Mesenchymal stem cell (in vitro differentiated cells and primary cell): ENCODE data around the gene DENND1B.

Experiments used
- DNase-seq: peaks from one replicate; pipeline ENCODE4 v3.0.0-alpha.2; 2013
- H2AFZ ChIP-seq: one replicate; pipeline ENCODE4 v1.6.1; 2013; ENCODE audit warnings: low read depth, mild to moderate bottlenecking, control low read depth, inconsistent platforms, low read length, moderate library complexity
- H2AK5ac ChIP-seq: 2 replicates; pipeline ENCODE4 v1.6.1; 2013; ENCODE audit warnings: low read length, moderate library complexity, mild to moderate bottlenecking, inconsistent platforms; ENCODE audit not compliant: severe bottlenecking
- H2BK120ac ChIP-seq: one replicate; pipeline ENCODE4 v1.6.1; 2013; ENCODE audit warnings: low read depth, mild to moderate bottlenecking, inconsistent platforms, low read length, moderate library complexity
- H2BK12ac ChIP-seq, 2 experiments: one replicate each; pipeline ENCODE4 v1.6.1; 2013; ENCODE audit warnings: inconsistent platforms in 2 of 2, low read length in 2 of 2, mild to moderate bottlenecking in 2 of 2, moderate library complexity in 2 of 2, control low read depth in 1 of 2
- H2BK15ac ChIP-seq: one replicate; pipeline ENCODE4 v1.6.1; 2013; ENCODE audit warnings: mild to moderate bottlenecking, low read depth, inconsistent platforms; ENCODE audit not compliant: poor library complexity, severe bottlenecking
- H2BK5ac ChIP-seq: 2 replicates; pipeline ENCODE4 v1.6.1; 2013; ENCODE audit warnings: low read depth, mild to moderate bottlenecking, low read length, control low read depth, inconsistent platforms; ENCODE audit not compliant: poor library complexity, severe bottlenecking
- H3K14ac ChIP-seq, 2 experiments: one replicate each; pipeline ENCODE4 v1.6.1; 2013; ENCODE audit warnings: inconsistent platforms in 2 of 2, low read length in 2 of 2, control low read depth in 1 of 2, mild to moderate bottlenecking in 1 of 2, moderate library complexity in 1 of 2
- H3K18ac ChIP-seq, 2 experiments: one replicate each; pipeline ENCODE4 v1.6.1; 2013; ENCODE audit warnings: inconsistent platforms in 2 of 2, low read length in 2 of 2, control low read depth in 1 of 2, low read depth in 1 of 2, mild to moderate bottlenecking in 1 of 2
- H3K23ac ChIP-seq, 2 experiments: one replicate each; pipeline ENCODE4 v1.6.1; 2013; ENCODE audit warnings: inconsistent platforms in 2 of 2, low read length in 2 of 2, mild to moderate bottlenecking in 2 of 2, moderate library complexity in 2 of 2, control low read depth in 1 of 2
- H3K27ac ChIP-seq: 2 replicates; pipeline ENCODE4 v1.5.1; 2013; ENCODE audit warnings: mild to moderate bottlenecking, moderate library complexity, low read length, control low read depth, inconsistent platforms; ENCODE audit not compliant: poor library complexity, severe bottlenecking
- H3K27me3 ChIP-seq, 2 experiments: 2 replicates each; pipeline versions ENCODE4 v1.6.1 to v1.7.0; 2013; ENCODE audit warnings: low read length in 2 of 2, mild to moderate bottlenecking in 2 of 2, moderate library complexity in 2 of 2, control low read depth in 1 of 2, inconsistent platforms in 1 of 2; ENCODE audit not compliant: control insufficient read depth in 1 of 2, insufficient read depth in 1 of 2
- H3K36me3 ChIP-seq, 2 experiments: 2 replicates each; pipeline versions ENCODE4 v1.6.1 to v1.7.0; 2013; ENCODE audit warnings: low read length in 2 of 2, control low read depth in 1 of 2, inconsistent platforms in 1 of 2, low read depth in 1 of 2, mild to moderate bottlenecking in 1 of 2; ENCODE audit not compliant: insufficient read depth in 2 of 2, control insufficient read depth in 1 of 2
- H3K4ac ChIP-seq, 2 experiments: one replicate each; pipeline ENCODE4 v1.6.1; 2013; ENCODE audit warnings: inconsistent platforms in 2 of 2, low read length in 2 of 2, mild to moderate bottlenecking in 2 of 2, moderate library complexity in 2 of 2, control low read depth in 1 of 2, low read depth in 1 of 2
- H3K4me1 ChIP-seq: 2 replicates; pipeline ENCODE4 v1.6.1; 2013; ENCODE audit warnings: low read depth, low read length, control low read depth; ENCODE audit not compliant: control insufficient read depth, insufficient read depth
- H3K4me2 ChIP-seq: 2 replicates; pipeline ENCODE4 v1.6.1; 2013; ENCODE audit warnings: low read length, mild to moderate bottlenecking, inconsistent platforms; ENCODE audit not compliant: poor library complexity, severe bottlenecking
- H3K4me3 ChIP-seq, 2 experiments: 2 replicates each; pipeline versions ENCODE4 v1.5.1 to v1.7.0; 2013; ENCODE audit warnings: low read length in 2 of 2, mild to moderate bottlenecking in 2 of 2, control low read depth in 1 of 2, low read depth in 1 of 2; ENCODE audit not compliant: insufficient read depth in 1 of 2
- H3K79me1 ChIP-seq: replicated peaks from 2 replicates; pipeline ENCODE4 v1.6.1; 2013; ENCODE audit warnings: mild to moderate bottlenecking, control low read depth, low read length, inconsistent platforms; ENCODE audit not compliant: poor library complexity, severe bottlenecking
- H3K9ac ChIP-seq: 2 replicates; pipeline ENCODE4 v1.7.0; 2013; ENCODE audit warnings: mild to moderate bottlenecking, low read length, moderate library complexity
- H3K9me3 ChIP-seq: 2 replicates; pipeline ENCODE4 v1.7.0; 2013; ENCODE audit warnings: mild to moderate bottlenecking, low read length; ENCODE audit not compliant: control insufficient read depth
- H4K8ac ChIP-seq: one replicate; pipeline ENCODE4 v1.6.1; 2013; ENCODE audit warnings: inconsistent platforms, mild to moderate bottlenecking, low read length, moderate library complexity
- H4K91ac ChIP-seq: one replicate; pipeline ENCODE4 v1.6.1; 2013; ENCODE audit warnings: mild to moderate bottlenecking, low read length, inconsistent platforms
- WGBS: methylation state at CpG from one replicate; pipeline ENCODE4 v1.1.7; 2013; ENCODE audit warnings: mixed read lengths; 5-methylcytosine and 5-hydroxymethylcytosine counted together

The DENND1B gene

DNA sequence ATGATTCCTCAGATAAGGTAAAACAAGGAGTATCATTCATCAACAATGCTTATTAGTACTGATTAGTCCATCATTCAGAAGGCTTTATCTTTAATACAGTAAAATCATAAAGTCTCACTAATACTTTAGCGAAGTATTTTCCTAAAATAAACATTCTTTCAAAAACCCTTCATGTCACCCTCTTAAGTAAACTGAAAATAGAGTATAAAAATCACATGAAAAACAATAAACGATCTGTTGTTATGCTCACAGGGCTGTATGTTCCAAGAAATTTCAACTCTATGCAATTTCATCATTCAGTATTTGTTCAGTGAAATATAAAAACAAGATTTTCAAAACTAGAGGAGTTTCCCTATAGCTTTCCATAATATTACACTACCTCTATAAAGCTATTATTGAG lies 102.0 kb downstream of the DENND1B start:
- Histone ChIP-seq H2AFZ (no peak overlapping the region), H3K4ac (no peak overlapping the region), H3K9ac (no peak overlapping the region), H2BK120ac (no peak overlapping the region), H4K8ac (no peak overlapping the region), H3K27me3 (no peaks in the 10 kb centered on the region), H3K79me1 (peaks cover 4% of the 10 kb centered on the region), H2BK12ac (no peak overlapping the region), H3K23ac (no peak overlapping the region), H3K27ac (no peak overlapping the region), H2BK5ac (no peak overlapping the region), H3K4me1 (no peaks in the 10 kb centered on the region), H4K91ac (no peak overlapping the region), H3K4me3 (no peak overlapping the region), H3K18ac (no peak overlapping the region), H2BK15ac (no peak overlapping the region), H3K14ac (no peak overlapping the region), H3K36me3 (no peaks in the 10 kb centered on the region), H3K4me2 (no peak overlapping the region), H3K9me3 (no peaks in the 10 kb centered on the region), H2AK5ac (no peak overlapping the region)
- no peak for DNase-seq
- WGBS = 100% methylated on average over 1 of the region's 2 CpGs

DNA sequence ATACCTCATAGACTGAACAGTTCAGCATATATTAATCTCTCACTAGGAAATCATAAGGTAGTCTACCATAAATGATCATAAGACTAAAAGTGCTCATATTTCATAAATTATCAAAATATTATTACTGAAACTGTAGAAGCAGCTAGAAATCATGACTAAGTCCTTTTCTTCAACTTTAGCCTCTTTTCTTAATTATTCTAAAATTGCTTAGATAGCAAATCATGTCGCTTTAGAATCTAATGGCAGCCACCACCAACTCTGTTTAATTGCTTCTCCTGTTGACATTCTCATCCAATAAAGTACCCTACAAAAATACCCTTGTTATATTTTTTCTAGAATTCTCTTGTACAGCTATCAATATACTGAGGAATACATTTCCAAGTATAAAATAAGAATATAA lies 102.9 kb downstream of the DENND1B start:
- Histone ChIP-seq H2BK120ac (no peak overlapping the region), H3K4me1 (no peaks in the 10 kb centered on the region), H3K4ac (no peak overlapping the region), H3K14ac (no peak overlapping the region), H3K4me2 (no peak overlapping the region), H3K9me3 (no peaks in the 10 kb centered on the region), H2AFZ (no peak overlapping the region), H3K36me3 (no peaks in the 10 kb centered on the region), H3K23ac (no peak overlapping the region), H2BK5ac (no peak overlapping the region), H3K9ac (no peak overlapping the region), H4K8ac (no peak overlapping the region), H2BK12ac (no peak overlapping the region), H3K79me1 (peaks cover 4% of the 10 kb centered on the region), H3K27me3 (no peaks in the 10 kb centered on the region), H2BK15ac (no peak overlapping the region), H3K4me3 (no peak overlapping the region), H3K27ac (no peak overlapping the region), H3K18ac (no peak overlapping the region), H4K91ac (no peak overlapping the region), H2AK5ac (no peak overlapping the region)
- no peak for DNase-seq
- WGBS = 100% methylated on average over 1 of the region's 1 CpG

DNA sequence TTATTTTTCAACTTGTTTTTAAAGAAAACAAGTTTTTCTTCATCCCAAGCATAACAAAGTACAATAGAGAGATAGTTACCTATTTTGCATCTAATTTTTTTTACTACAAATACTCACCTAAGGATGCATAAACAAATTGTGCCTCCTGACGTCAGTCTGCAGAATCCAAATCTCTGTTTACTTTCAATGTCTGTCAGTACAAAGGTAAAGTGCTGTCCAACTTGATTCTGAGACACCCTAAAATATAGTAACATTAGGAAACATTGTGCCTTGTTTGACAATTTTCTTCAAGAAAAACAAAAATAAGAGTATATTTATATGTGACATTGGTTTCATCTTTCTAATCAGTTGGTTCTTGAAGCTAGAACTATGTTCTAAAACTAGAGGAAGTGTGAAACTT lies 103.4 kb downstream of the DENND1B start:
- peaks cover 4% of the 10 kb centered on the region for H3K79me1 ChIP-seq
- H2BK120ac ChIP-seq = no peak overlapping the region
- no peaks in the 10 kb centered on the region for H3K27me3 ChIP-seq
- H3K4me3 ChIP-seq = no peak overlapping the region
- H2AFZ ChIP-seq = no peak overlapping the region
- DNase-seq = no peak
- no peak overlapping the region for H3K4me2 ChIP-seq
- H3K4ac ChIP-seq = no peak overlapping the region
- H3K18ac ChIP-seq = no peak overlapping the region
- H2BK15ac ChIP-seq = no peak overlapping the region
- H2BK5ac ChIP-seq = no peak overlapping the region
- 80% methylated on average over 1 of the region's 1 CpG for WGBS
- H3K9ac ChIP-seq = no peak overlapping the region
- no peak overlapping the region for H3K23ac ChIP-seq
- no peak overlapping the region for H4K91ac ChIP-seq
- no peaks in the 10 kb centered on the region for H3K4me1 ChIP-seq
- no peak overlapping the region for H2AK5ac ChIP-seq
- H4K8ac ChIP-seq = no peak overlapping the region
- no peaks in the 10 kb centered on the region for H3K9me3 ChIP-seq
- no peak overlapping the region for H3K27ac ChIP-seq
- no peak overlapping the region for H2BK12ac ChIP-seq
- H3K36me3 ChIP-seq = no peaks in the 10 kb centered on the region
- H3K14ac ChIP-seq = no peak overlapping the region

DNA sequence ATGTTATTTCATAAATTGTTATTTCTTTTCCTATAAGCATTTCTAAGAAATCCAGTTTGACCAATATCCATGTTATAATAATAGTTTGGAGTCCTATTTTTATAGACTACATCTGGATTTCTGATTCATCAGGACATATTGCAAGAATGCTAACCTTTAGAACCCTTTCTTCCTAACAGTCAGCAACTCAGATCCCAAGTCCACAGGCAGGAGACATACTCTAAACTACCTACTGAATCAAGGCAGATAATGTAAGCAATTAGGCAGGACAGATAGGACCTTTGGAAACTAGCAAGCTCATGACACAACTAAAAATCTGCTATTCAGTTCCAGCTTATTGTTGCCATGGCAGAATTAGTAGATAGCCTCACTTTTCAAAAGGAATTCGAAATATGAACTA lies 104.1 kb downstream of the DENND1B start:
- Histone ChIP-seq H3K23ac (no peak overlapping the region), H3K9ac (no peak overlapping the region), H3K27ac (no peak overlapping the region), H2BK120ac (no peak overlapping the region), H3K4me1 (no peaks in the 10 kb centered on the region), H3K18ac (no peak overlapping the region), H2AK5ac (no peak overlapping the region), H4K91ac (no peak overlapping the region), H3K14ac (no peak overlapping the region), H3K4ac (no peak overlapping the region), H2BK15ac (no peak overlapping the region), H3K27me3 (no peaks in the 10 kb centered on the region), H3K4me3 (no peak overlapping the region), H3K4me2 (no peak overlapping the region), H4K8ac (no peak overlapping the region), H2BK5ac (no peak overlapping the region), H3K36me3 (no peaks in the 10 kb centered on the region), H2BK12ac (no peak overlapping the region), H3K79me1 (peaks cover 4% of the 10 kb centered on the region), H2AFZ (no peak overlapping the region), H3K9me3 (no peaks in the 10 kb centered on the region)
- WGBS = 95% methylated on average over 1 of the region's 1 CpG
- no peak for DNase-seq
